DND-41 (cell line): ENCODE data around the gene ZNF419.
A peak's percentile ranks its signal among the peaks of the same experiment; 100 is the strongest.
"Not testable (repeated sequence)": the region's sequence is repeated elsewhere in the genome, so short reads cannot be mapped to it uniquely, and the experiment has no call there.

Experiments used
- ATAC-seq: fragments of 200-7000 bp; cut with Tn5 transposase; 3 replicates; pipeline ENCODE4 v1.9.1; 2021; ENCODE audit warnings: low read depth; ENCODE audit not compliant: insufficient read depth
- DNase-seq: peaks from one replicate; pipeline ENCODE4 v3.0.0-alpha.2; 2020
- H2AFZ ChIP-seq: 2 replicates; pipeline ENCODE4 v1.6.0; 2012; ENCODE audit warnings: low read depth, low read length
- H3K27ac ChIP-seq: 2 replicates; pipeline ENCODE4 v1.5.1; 2012; ENCODE audit warnings: low read length, inconsistent platforms
- H3K27me3 ChIP-seq: fragments of 200-600 bp; sonication (generic); 2 replicates; pipeline ENCODE4 v1.6.0; 2012; ENCODE audit warnings: low read length, mild to moderate bottlenecking, inconsistent platforms; ENCODE audit not compliant: insufficient read depth, poor library complexity
- H3K36me3 ChIP-seq: 2 replicates; pipeline ENCODE4 v1.5.1; 2012; ENCODE audit warnings: low read length, inconsistent platforms; ENCODE audit not compliant: insufficient read depth
- H3K4me1 ChIP-seq: 2 replicates; pipeline ENCODE4 v1.5.1; 2012; ENCODE audit warnings: mild to moderate bottlenecking, low read length; ENCODE audit not compliant: insufficient read depth
- H3K4me2 ChIP-seq: 2 replicates; pipeline ENCODE4 v1.6.0; 2012; ENCODE audit warnings: mild to moderate bottlenecking, moderate library complexity, low read length, inconsistent platforms; ENCODE audit not compliant: insufficient read depth
- H3K4me3 ChIP-seq, 2 experiments: fragments of 200-600 bp in 1 of 2; shearing (Covaris generic) in 1 of 2; 2 replicates each; pipeline ENCODE4 v1.5.1; 2012 to 2016; ENCODE audit warnings: inconsistent platforms in 2 of 2, low read length in 2 of 2, mild to moderate bottlenecking in 2 of 2, low read depth in 1 of 2, moderate library complexity in 1 of 2
- H3K79me2 ChIP-seq: 2 replicates; pipeline ENCODE4 v1.6.0; 2012; ENCODE audit warnings: low read length, inconsistent platforms; ENCODE audit not compliant: insufficient read depth
- H3K9ac ChIP-seq: 2 replicates; pipeline ENCODE4 v1.6.0; 2012; ENCODE audit warnings: low read depth, mild to moderate bottlenecking, inconsistent platforms, low read length, moderate library complexity
- H3K9me3 ChIP-seq: 2 replicates; pipeline ENCODE4 v1.5.1; 2012; ENCODE audit warnings: low read length, moderate library complexity, mild to moderate bottlenecking, inconsistent platforms; ENCODE audit not compliant: insufficient read depth, severe bottlenecking
- H4K20me1 ChIP-seq: 2 replicates; pipeline ENCODE4 v1.6.0; 2012; ENCODE audit warnings: low read length; ENCODE audit not compliant: insufficient read depth
- CTCF ChIP-seq: IDR thresholded peaks from 2 replicates; pipeline ENCODE4 v1.5.1; 2012; ENCODE audit warnings: borderline replicate concordance, low read length, moderate library complexity, mild to moderate bottlenecking; ENCODE audit not compliant: poor library complexity, severe bottlenecking; ENCODE audit errors: extremely low read depth
- EZH2 ChIP-seq: IDR thresholded peaks from 3 replicates; pipeline ENCODE4 v1.6.1; 2012; ENCODE audit warnings: borderline replicate concordance, low read depth, mild to moderate bottlenecking, moderate library complexity, low read length, inconsistent platforms; ENCODE audit not compliant: severe bottlenecking

The ZNF419 gene

GRCh38 chr19:57487477-57488298, at the start of gene ZNF419:
ZNF419 (plus strand) TSS chr19:57487750; CDS start chr19:57487951, 201 bp downstream.
- ATAC-seq (peak; percentile 98), DNase-seq (peak; percentile 93)
- peak within 1 kb of the TSS; percentile 75 for H3K9ac ChIP-seq
- peaks cover 16% of the 10 kb centered on the region for H3K4me1 ChIP-seq
- peak within 1 kb of the TSS; percentile 63 for H3K4me2 ChIP-seq
- H3K27ac ChIP-seq, result peak within 1 kb of the TSS; percentile 68
- H3K36me3 ChIP-seq, result peaks cover 26% of the 10 kb centered on the region
- H3K27me3 ChIP-seq, H4K20me1 ChIP-seq: not testable (repeated sequence)
- H3K9me3 ChIP-seq, result peaks cover 15% of the 10 kb centered on the region
- H3K79me2 ChIP-seq, result peaks cover 17% of the 10 kb centered on the region
- H2AFZ ChIP-seq, result peak within 1 kb of the TSS; percentile 90
- peak within 1 kb of the TSS; percentile 49 to 94; a peak in 3 of 4 replicates for H3K4me3 ChIP-seq

GRCh38 chr19:57437931-57438330, 49.6 kb upstream of the ZNF419 start:
- peaks cover 41% of the 10 kb centered on the region for H3K4me1 ChIP-seq
- no peak overlapping the region for H3K27ac ChIP-seq
- H3K36me3 ChIP-seq, result peaks cover 24% of the 10 kb centered on the region
- no peak for ATAC-seq
- H3K27me3 ChIP-seq, result no peaks in the 10 kb centered on the region
- DNase-seq, result no peak
- no peak overlapping the region for H3K4me3 ChIP-seq
- no peak overlapping the region for H3K9ac ChIP-seq
- peaks cover 77% of the 10 kb centered on the region for H3K79me2 ChIP-seq
- peaks cover 10% of the 10 kb centered on the region for H4K20me1 ChIP-seq
- H2AFZ ChIP-seq, result no peak overlapping the region
- TF ChIP-seq CTCF (no peak), EZH2 (no peak)
- 0 out of 2 replicates have a peak overlapping the region, but pooled peaks have one; percentile 18 for H3K4me2 ChIP-seq
- no peaks in the 10 kb centered on the region for H3K9me3 ChIP-seq

- H3K36me3 ChIP-seq, result peaks cover 34% of the 10 kb centered on the region
- H3K9ac ChIP-seq, result no peak overlapping the region
- H3K9me3 ChIP-seq, result no peaks in the 10 kb centered on the region
- no peak for TF ChIP-seq EZH2
- no peak for TF ChIP-seq CTCF
- peaks cover 84% of the 10 kb centered on the region for H3K79me2 ChIP-seq
- no peaks in the 10 kb centered on the region for H3K27me3 ChIP-seq
- H4K20me1 ChIP-seq, result peaks cover 16% of the 10 kb centered on the region
- no peak for ATAC-seq
- peaks cover 36% of the 10 kb centered on the region for H3K4me1 ChIP-seq
- no peak overlapping the region for H3K27ac ChIP-seq
- DNase-seq, result no peak
- no peak overlapping the region for H2AFZ ChIP-seq
- H3K4me3 ChIP-seq, result no peak overlapping the region
- H3K4me2 ChIP-seq, result no peak overlapping the region
Observed at GRCh38 chr19:57438925-57439324, 48.6 kb upstream of the ZNF419 start.

- no peak for ATAC-seq
- H3K27me3 ChIP-seq, result no peaks in the 10 kb centered on the region
- H3K27ac ChIP-seq, result no peak overlapping the region
- no peak overlapping the region for H3K4me3 ChIP-seq
- TF ChIP-seq CTCF (no peak), EZH2 (no peak)
- H2AFZ ChIP-seq, result no peak overlapping the region
- peaks cover 55% of the 10 kb centered on the region for H3K36me3 ChIP-seq
- H3K9me3 ChIP-seq, result no peaks in the 10 kb centered on the region
- peaks cover 16% of the 10 kb centered on the region for H4K20me1 ChIP-seq
- H3K9ac ChIP-seq, result no peak overlapping the region
- DNase-seq, result no peak
- H3K4me2 ChIP-seq, result no peak overlapping the region
- H3K4me1 ChIP-seq, result peaks cover 13% of the 10 kb centered on the region; the same call in 1 of the 2 replicates
- H3K79me2 ChIP-seq, result peaks cover 61% of the 10 kb centered on the region
Observed at GRCh38 chr19:57441979-57442752, 45.4 kb upstream of the ZNF419 start.
